Hepatocyte (in vitro differentiated cells): ENCODE data around the gene FAM89B.

Experiments used
- EZH2 ChIP-seq: fragments of 200-600 bp; sonication (generic); IDR thresholded peaks from 2 replicates; pipeline ENCODE4 v1.6.1; 2016; ENCODE audit warnings: antibody characterized with exemption, mild to moderate bottlenecking, borderline replicate concordance
- TF ChIP-seq, protein P1 (sequence below): fragments of 200-600 bp; sonication (generic); IDR thresholded peaks from 2 replicates; pipeline ENCODE4 v1.5.1; 2016; ENCODE audit warnings: antibody characterized with exemption, mild to moderate bottlenecking; ENCODE audit not compliant: poor library complexity

DNA sequence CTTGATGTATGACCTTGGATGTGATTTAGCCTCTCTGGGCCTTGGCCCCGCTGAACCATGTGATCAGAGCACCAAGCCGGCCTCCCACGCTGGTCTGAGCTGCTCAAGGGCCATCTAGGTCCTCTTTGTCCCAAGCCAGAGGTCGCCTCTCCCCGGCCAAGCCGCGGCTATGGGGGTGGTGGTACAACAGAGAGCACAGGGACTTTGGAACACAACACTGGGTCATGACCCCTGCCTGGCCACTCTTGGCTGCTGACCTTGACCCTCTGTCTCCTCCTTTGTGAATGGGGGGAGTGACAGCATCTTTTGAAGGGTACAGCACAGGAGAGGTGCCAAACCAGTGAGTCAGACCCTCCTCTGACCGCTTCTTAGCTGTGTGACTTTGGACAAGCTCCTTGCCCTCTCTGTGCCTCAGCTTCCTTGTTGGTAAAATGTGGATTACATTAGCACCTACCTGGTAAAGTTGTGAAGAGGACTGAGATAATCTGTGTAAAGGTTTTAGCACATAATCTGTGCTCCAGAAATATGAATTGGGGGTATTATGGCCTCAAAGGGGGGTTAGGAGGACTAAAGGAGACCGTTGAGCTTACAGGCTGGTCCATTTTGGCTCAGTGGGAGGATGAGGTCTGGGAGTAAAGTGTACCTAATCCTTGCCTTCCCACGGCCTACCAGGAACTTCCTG, 42.7 kb upstream of the FAM89B start:
- TF ChIP-seq, protein P1, sequence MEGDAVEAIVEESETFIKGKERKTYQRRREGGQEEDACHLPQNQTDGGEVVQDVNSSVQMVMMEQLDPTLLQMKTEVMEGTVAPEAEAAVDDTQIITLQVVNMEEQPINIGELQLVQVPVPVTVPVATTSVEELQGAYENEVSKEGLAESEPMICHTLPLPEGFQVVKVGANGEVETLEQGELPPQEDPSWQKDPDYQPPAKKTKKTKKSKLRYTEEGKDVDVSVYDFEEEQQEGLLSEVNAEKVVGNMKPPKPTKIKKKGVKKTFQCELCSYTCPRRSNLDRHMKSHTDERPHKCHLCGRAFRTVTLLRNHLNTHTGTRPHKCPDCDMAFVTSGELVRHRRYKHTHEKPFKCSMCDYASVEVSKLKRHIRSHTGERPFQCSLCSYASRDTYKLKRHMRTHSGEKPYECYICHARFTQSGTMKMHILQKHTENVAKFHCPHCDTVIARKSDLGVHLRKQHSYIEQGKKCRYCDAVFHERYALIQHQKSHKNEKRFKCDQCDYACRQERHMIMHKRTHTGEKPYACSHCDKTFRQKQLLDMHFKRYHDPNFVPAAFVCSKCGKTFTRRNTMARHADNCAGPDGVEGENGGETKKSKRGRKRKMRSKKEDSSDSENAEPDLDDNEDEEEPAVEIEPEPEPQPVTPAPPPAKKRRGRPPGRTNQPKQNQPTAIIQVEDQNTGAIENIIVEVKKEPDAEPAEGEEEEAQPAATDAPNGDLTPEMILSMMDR: no peak
- TF ChIP-seq EZH2: no peak
